ENCODE measurements around the gene FZD4.

DNA sequence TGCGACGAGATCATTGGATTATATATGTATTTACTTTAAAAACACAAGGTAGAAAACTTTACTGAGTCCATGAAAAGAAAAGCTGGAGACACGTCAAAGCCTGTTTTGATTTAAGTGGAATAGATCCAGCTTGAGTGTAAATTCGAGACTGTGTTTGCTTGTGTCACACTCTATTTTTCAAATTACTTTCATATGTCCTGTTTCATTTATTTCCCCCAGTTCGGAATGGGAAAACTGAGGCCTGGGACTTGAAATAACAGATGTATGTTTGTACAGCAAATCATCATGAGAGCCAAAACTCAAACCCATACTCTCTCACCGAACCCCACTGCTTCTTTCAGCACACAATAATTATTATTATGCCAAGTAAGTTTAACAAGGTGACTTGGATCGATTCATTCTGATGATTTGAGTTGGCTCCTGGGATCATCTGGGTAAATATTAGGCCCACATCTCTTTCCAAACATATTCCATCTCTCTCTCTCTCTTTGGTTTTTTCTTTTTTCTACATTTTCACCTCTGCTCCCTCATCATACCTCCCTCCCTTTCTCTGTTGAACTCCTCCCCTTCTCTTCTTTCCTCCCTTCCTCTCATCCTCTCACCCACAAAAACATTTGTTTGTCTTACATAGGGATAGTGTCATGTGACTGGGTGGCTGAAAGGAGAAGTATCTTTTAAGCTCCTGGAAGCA, 21.2 kb downstream of the FZD4 start:
- TF ChIP-seq GATA3 (IDR thresholded peaks at IDR 0.05; ENCODE audit: low read depth, low read length), result no peak
- TF ChIP-seq GATA2 (IDR thresholded peaks at IDR 0.05; ENCODE audit: low read depth, low read length), result no peak
